ENCODE measurements around the gene DEPP1. TPM values are rescaled to one million over a fixed set of nuclear protein-coding genes. Genes with fewer than 3 reads are reported as not detected.

DEPP1 gene
- total RNA-seq, 2 donors from 2014 or later, result 0.27 to 1.4 TPM

DNA sequence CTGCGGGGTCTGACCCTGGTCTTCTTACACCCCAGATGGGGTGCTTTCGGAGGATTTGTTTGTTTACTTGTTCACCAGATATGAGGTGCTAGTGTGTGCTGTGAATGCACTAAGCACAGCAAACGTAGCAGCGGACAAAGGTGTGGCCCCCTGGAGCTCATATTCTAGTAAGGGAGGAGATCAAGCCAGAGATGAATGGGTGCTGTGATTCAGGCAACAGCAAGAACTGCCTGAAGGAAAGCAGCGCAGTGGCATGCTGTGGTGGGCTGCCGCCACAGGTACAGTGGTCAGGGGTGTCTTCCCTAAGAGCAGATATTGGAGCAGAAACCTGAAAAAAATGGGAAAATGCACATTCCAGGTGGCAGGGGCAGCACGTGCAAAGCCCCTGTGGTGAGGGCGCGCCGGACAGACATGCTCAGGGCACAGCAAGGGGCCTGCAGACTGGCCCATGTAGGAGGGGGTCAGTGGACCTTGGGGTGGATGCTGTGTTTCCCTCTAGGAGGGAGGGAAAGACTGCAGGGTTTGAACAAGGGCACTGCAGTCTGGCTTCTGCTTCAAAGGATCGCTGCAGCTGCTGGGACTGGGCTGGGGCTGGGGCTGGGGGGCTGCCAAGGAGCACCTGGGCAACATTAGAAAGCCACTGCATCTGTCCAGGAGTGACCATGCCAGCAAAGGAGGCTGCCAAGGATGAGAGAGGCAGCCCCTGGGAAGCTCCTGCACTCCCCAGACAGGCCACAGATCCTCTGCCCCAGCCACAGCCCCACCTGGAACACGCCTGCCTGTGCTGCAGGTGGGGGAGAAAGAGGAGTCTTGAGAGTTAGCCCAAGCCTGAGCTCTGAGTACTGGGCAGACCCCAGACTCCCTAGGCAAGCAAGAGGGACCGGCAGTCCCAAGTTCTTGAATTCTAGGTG lies 927 bp upstream of the DEPP1 start:
- no peak overlapping the region for H3K27ac Mint-ChIP-seq
- H3K36me3 Mint-ChIP-seq (ENCODE audit: low read depth), result no peaks in the 10 kb centered on the region
- H3K4me3 Mint-ChIP-seq, result no peak overlapping the region

DNA sequence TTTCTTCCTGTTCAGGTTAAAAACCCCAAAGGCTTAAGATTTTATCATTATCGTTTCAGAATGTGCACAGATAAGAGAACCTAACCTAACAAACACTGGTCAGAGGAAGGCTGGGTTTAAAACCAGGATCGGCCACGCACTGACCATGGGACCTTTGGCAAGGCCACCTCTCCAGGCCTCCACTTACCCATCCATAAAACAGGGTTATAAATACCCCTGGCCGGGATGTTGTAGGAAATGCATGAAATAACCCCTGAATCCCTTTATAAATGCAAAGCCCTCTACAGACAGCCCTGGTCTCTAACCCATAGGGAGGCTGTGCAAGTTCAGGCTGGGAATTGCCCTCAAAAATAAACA lies 418 bp downstream of the DEPP1 start:
- H3K27me3 Mint-ChIP-seq, result peaks cover 14% of the 10 kb centered on the region
- no peak overlapping the region for H3K27ac Mint-ChIP-seq
- DNase-seq, result no peak
- H3K9me3 ChIP-seq (ENCODE audit: control insufficient read depth, low read length, poor library complexity, severe bottlenecking), result no peaks in the 10 kb centered on the region
- H3K4me1 Mint-ChIP-seq, result peaks cover 6% of the 10 kb centered on the region
- ATAC-seq, result no peak
- H3K36me3 Mint-ChIP-seq (ENCODE audit: low read depth), result no peaks in the 10 kb centered on the region
- no peak overlapping the region for H3K4me3 Mint-ChIP-seq

More for the DNA sequence above, 927 bp upstream of the DEPP1 start:
- Mint-ChIP-seq H3K4me1 (peaks cover 4% of the 10 kb centered on the region), H3K27me3 (peaks cover 14% of the 10 kb centered on the region)
- DNase-seq (no peak), ATAC-seq (no peak)
- H3K9me3 ChIP-seq (ENCODE audit: control insufficient read depth, low read length, poor library complexity, severe bottlenecking), result no peaks in the 10 kb centered on the region

DNA sequence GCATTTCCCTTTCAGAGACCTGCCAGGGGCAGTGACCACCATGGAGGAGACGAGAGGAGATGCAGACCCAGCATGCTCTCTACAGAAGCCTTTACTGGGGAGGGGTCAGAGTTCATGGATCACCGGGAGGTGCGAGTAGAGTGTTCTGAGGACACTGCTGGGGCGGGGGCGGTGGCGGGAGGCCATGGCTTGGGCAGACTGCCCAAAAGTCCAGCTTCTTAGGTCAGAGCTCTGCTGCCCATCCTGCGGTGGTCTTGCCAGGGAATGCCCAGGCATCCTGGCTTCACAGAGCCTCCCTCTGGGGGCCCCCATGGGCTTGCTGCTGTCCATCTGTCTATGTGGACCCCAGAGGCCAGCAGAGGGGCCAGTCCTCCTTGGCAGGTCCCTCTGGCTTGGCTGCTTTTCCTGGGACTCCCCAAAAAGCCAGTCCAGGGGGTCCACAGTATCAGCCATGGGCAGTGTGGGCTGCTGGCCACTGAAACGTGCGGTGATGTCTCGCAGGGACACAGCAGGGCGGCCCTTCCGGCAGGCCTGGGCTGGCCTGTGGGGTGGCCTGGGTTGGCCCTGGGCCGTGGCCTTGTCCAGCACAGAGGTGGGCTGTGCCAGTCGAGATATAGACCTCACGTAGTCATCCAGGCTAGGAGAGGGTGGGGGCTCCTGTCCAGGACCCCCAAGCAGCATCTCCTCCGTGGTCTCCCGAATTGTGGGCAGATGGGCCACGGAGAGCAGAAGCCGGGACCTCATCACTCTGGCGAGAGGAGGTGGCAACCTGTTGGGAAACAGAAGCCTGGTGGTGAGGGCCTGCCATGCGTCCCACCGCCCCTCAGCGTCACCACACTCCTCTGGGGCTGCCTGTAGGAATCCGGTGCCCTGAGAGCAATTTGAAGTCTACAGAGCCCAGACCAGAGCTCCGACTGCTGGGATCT lies 1.1 kb downstream of the DEPP1 start:
- Mint-ChIP-seq H3K36me3 (ENCODE audit: low read depth) (no peaks in the 10 kb centered on the region), H3K4me1 (peaks cover 6% of the 10 kb centered on the region), H3K27me3 (peaks cover 14% of the 10 kb centered on the region), H3K4me3 (no peak overlapping the region), H3K27ac (no peak overlapping the region)
- H3K9me3 ChIP-seq (ENCODE audit: control insufficient read depth, low read length, poor library complexity, severe bottlenecking), result no peaks in the 10 kb centered on the region
- no peak for DNase-seq
- ATAC-seq, result no peak

DNA sequence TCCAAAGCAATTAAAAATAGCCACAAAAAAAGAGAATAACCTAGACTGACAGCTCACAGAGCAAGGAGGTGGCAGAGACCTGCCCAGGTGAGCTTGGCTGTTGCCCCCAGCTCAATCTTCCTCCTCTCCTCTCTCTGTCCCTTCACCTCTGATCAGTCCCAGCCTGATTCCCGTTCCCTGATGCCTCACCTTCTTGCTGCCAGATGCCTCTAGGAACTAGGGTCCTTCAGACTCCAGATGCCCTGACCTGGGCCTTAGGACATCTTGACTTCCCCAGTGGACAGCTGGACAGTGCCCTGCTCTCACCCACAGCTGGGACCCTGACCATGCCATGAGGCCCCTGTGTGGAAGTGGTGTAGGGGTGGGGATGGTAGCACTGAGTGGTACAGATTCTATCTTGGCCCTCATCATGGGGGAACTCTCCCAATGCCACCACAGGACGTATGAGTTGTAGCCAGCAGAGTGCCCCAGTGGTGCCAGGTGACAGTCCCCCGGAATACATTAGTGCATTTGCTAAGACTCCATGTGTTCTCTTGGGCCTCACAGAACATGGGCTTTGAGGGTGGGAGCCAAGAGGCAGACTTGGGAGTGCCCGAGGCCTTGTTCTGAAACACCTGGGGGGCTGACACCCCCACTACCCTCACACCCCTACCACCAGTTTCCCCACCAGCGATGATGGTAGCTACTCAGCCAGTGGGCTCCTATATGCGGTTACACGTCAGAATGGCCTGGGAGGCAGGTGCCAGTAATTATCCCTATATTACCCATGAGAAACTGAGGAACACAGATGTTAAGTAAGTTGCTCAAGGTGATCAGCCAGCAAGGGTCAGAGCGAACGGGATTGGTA lies 2.0 kb downstream of the DEPP1 start:
- H3K9me3 ChIP-seq (ENCODE audit: control insufficient read depth, low read length, poor library complexity, severe bottlenecking), result no peaks in the 10 kb centered on the region
- H3K27me3 Mint-ChIP-seq, result peaks cover 14% of the 10 kb centered on the region
- peaks cover 6% of the 10 kb centered on the region for H3K4me1 Mint-ChIP-seq
- no peaks in the 10 kb centered on the region for H3K36me3 Mint-ChIP-seq (ENCODE audit: low read depth)
- H3K4me3 Mint-ChIP-seq, result no peak overlapping the region
- ATAC-seq (no peak), DNase-seq (no peak)
- no peak overlapping the region for H3K27ac Mint-ChIP-seq

DNA sequence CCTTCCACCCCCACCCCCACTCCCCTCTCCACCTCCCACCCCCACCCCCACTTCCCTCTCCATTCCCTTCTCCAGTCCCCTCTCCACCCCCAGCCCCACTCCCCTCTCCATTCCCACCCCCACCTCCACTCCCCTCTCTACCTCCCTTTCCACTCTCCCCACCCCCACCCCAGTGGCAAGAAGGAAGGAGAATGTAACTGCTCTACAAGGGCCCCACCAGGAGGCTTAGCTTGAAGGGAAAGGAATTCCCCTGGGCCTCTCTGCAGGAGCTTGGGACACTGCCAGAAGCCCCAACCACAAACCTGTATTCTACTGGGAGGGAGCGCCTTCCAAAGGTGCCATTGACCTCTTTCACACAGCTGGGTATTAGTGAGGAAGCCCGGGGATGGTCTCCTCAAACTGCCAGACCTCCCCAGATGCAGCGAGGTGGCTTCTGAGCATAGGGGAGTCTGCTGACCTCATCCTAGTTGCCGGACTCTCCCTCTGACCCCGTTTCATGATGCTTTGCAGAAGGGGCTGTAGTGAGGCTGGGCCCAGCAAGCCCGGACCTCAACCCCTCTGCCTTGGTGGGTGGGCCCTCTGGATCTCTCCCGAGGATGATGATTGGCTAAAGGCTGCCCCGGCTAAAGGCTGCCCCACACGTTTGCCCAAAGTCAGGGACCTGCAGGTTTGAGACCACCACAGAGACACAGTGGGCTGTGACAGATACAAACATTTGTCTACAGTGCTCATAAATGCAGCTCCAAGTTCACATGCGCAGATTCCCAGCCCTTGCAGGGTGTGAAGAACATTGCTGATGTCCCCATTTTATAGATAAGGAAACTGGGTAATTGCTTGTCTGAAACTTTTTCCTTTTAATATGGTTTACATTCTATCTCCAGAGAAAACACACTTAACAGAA lies 2.9 kb downstream of the DEPP1 start:
- Mint-ChIP-seq H3K36me3 (ENCODE audit: low read depth) (no peaks in the 10 kb centered on the region), H3K4me3 (peak overlapping the region; percentile 63), H3K27ac (no peak overlapping the region), H3K4me1 (peaks cover 6% of the 10 kb centered on the region), H3K27me3 (peaks cover 10% of the 10 kb centered on the region)
- no peak for ATAC-seq
- no peak for DNase-seq
- H3K9me3 ChIP-seq (ENCODE audit: control insufficient read depth, low read length, poor library complexity, severe bottlenecking), result no peaks in the 10 kb centered on the region

DNA sequence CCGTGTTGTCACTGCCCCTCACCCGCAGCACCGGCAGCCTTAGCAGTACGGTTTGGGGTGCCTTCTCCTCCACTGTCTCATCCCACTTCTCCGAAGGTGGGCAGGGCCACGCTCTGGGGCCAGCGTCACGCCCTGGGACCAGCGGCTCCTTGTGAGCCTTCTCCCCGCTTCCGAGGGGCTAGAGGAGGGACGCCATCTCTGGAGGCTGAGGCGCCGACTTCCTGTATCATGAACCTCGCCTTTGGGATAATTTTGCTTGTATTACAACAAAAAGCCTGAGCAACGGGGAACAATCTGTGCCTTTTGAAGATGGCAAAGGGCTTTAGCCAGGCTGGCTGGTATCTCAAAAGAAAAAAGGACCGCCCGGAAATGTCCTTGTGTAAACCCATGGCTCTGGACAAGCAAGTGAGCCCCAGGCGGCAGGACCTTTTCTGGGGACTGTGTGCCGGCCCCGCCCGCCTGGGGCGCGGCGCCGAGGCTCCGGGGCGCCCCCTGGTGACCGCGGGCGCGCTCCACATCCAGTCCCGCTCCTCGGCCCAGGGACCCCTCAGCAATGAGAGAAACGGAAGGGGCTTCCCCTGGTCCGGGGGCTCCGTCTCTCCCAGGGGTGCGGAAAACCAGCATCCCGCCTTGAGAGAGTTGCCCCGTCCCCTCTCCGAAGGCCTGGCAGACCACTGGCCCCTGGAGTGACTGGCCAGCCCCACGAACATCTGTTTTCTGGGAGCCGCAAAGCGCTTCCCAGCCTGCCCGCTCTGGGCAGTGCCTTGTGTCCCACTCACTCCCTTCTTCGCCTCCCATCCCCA lies 3.8 kb downstream of the DEPP1 start:
- Mint-ChIP-seq H3K4me3 (peak overlapping the region; percentile 73), H3K4me1 (peaks cover 6% of the 10 kb centered on the region), H3K27ac (peak overlapping the region; percentile 29), H3K36me3 (ENCODE audit: low read depth) (no peaks in the 10 kb centered on the region), H3K27me3 (peaks cover 4% of the 10 kb centered on the region)
- no peaks in the 10 kb centered on the region for H3K9me3 ChIP-seq (ENCODE audit: control insufficient read depth, low read length, poor library complexity, severe bottlenecking)
- peak; percentile 52 to 66 (median 57) for DNase-seq
- peak; percentile 95 for ATAC-seq

DNA sequence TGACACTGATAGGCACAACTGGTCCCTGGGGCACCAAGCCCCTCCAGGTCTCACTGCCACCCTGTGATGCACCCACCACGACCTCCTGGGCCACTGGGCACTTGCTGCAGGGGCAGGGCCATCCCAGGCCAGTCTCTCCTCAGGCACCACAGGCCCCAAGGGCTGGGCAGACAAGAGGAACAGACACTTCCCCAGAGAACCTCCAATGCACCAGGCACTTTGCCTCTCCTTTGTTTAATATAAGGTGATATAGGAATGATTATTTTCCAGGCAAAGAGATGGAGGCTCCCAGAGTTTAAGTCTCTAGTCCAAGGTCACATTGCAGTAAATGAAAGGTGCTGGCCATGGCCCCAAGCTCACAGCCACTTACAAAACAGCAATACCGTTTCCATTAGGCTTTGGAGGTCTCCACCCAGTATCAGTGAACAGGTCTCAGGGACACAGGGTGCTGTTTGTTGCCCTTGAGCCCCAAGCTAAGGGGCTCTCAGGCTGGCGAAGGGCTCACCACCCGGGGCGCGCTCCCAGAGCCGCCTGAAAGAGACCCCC lies 4.5 kb downstream of the DEPP1 start:
- Mint-ChIP-seq H3K4me1 (peaks cover 10% of the 10 kb centered on the region), H3K27me3 (peaks cover 2% of the 10 kb centered on the region), H3K4me3 (peak overlapping the region; percentile 73), H3K36me3 (ENCODE audit: low read depth) (no peaks in the 10 kb centered on the region), H3K27ac (peak overlapping the region; percentile 29)
- no peaks in the 10 kb centered on the region for H3K9me3 ChIP-seq (ENCODE audit: control insufficient read depth, low read length, poor library complexity, severe bottlenecking)
- no peak for ATAC-seq
- DNase-seq, result no peak

DNA sequence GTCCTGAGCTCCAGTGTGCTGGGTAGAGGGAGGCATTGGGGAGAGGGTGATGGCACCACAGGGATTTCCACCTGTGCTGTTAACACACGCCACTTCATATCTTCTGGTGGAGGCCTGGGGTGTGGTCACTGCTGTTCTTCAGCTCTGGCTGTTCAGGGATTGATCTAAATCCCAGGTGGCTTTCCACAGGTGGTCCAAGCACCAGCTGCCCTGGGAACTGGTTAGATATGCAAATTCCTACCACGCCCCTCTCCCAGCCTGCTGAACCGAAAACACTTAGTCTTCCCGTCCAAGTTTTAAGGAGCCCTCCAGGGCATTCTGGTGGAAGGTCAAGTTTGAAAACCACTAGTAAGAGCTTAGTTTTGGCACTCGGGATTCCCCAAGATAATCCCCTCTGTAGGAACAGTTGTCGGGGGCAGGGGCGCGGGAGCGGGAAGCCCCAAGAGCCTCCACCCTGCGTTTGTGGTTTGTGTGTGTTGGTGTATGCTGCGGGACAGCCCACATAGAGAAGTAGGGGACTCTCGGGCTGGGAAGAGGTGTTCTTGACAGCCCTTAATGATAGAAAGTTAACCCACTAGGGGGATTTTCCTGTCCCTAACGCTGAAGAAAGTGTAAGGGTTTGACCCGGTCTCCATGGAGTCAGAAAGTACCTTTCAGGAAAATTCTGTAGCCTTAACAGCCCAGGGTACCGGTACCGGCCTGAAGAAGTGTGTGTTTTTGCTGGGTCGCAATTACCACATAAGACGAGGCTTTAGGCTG lies 5.1 kb downstream of the DEPP1 start:
- Mint-ChIP-seq H3K27me3 (no peaks in the 10 kb centered on the region), H3K27ac (no peak overlapping the region), H3K4me1 (peaks cover 16% of the 10 kb centered on the region), H3K4me3 (no peak overlapping the region), H3K36me3 (ENCODE audit: low read depth) (no peaks in the 10 kb centered on the region)
- DNase-seq, result no peak
- no peaks in the 10 kb centered on the region for H3K9me3 ChIP-seq (ENCODE audit: control insufficient read depth, low read length, poor library complexity, severe bottlenecking)
- no peak for ATAC-seq

DNA sequence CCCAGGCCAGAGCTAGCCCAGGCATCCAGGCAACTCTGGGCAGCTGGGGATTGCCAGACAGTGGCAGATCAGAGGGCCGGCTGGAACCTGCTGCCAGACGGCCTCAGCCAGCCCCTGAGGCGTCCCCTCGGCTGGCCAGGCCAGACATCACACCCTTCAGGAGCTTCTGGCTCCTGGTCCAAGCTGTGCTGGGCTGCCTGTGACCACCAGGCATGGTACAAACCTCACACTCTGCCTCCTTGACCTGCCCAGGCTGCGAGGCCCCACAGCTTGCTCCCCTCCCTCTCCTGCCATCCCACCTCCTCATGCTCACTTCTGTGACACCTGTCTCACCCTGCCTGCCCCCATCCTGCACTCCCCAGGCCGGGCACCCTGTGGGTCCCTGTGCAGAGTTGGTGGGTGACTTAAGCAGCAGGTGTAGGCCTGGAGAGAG lies 5.7 kb downstream of the DEPP1 start:
- DNase-seq, result no peak
- H3K4me3 Mint-ChIP-seq, result no peak overlapping the region
- no peaks in the 10 kb centered on the region for H3K36me3 Mint-ChIP-seq (ENCODE audit: low read depth)
- H3K9me3 ChIP-seq (ENCODE audit: control insufficient read depth, low read length, poor library complexity, severe bottlenecking), result no peaks in the 10 kb centered on the region
- peaks cover 20% of the 10 kb centered on the region for H3K4me1 Mint-ChIP-seq
- no peak overlapping the region for H3K27ac Mint-ChIP-seq
- H3K27me3 Mint-ChIP-seq, result no peaks in the 10 kb centered on the region
- ATAC-seq, result no peak

DNA sequence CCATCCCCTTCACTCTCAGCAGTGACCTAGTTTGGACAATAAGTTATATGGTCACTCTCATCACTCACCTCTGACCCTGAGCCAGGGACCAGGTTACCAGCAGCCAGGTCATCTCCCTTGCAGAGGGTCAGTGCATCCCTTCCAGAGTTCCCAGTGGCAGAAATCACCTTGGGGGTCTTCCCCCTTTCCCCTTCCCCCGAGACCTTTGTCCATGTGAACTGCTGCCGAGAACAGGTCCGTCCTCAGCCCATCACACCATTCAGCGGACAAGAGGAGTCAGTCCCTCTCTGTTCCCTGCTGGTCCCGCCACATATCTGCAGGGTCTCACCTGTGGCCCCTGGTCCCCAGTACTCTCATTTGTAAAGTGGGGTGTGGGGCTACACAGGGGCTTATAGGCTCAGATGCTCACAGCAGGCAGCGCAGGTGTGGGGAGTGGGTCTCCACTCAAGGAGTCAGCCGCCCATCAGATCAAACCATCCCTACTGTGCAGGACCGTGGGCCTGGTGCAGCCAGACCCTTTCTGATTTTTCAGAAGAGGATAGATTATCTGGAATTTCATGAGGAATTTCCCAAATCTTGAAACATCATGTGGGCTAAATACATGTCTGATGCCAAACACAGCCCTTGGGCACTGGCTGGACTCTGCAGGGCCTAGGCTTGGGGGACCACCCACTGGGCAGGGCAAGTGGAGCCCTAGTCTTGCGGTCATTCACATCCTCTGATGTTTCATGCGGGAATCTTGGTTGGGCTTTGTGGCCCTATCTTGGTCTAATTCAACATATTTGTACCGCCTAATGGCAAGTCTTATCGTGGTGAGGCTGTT lies 6.5 kb downstream of the DEPP1 start:
- Mint-ChIP-seq H3K4me3 (no peak overlapping the region), H3K4me1 (peaks cover 25% of the 10 kb centered on the region)
- no peak for ATAC-seq

More for the DNA sequence above, 6.5 kb downstream of the DEPP1 start:
- Mint-ChIP-seq H3K27me3 (no peaks in the 10 kb centered on the region), H3K36me3 (ENCODE audit: low read depth) (no peaks in the 10 kb centered on the region), H3K27ac (no peak overlapping the region)
- DNase-seq, result no peak
- H3K9me3 ChIP-seq (ENCODE audit: control insufficient read depth, low read length, poor library complexity, severe bottlenecking), result no peaks in the 10 kb centered on the region

Measured in T-helper 17 cell (primary cell).